ENCODE results near the gene PRKAR2A.
"Not testable (repeated sequence)": the region's sequence is repeated elsewhere in the genome, so short reads cannot be mapped to it uniquely, and the experiment has no call there.

PRKAR2A gene

GRCh38 chr3:48835650-48836366, 11.9 kb downstream of the PRKAR2A start:
- DNase-seq: no peak

GRCh38 chr3:48832684-48833083, 15.0 kb downstream of the PRKAR2A start:
- no peak for DNase-seq

- peak; percentile 5 to 51 for DNase-seq
These were observed 17.0 kb downstream of the PRKAR2A start for GRCh38 chr3:48830715-48831114.

- DNase-seq: not testable (repeated sequence)
These were observed 18.1 kb downstream of the PRKAR2A start for GRCh38 chr3:48829525-48829924.

- DNase-seq: not testable (repeated sequence)
These were observed 19.8 kb downstream of the PRKAR2A start for GRCh38 chr3:48827874-48828273.

- DNase-seq: no peak
These were observed 21.2 kb downstream of the PRKAR2A start for GRCh38 chr3:48826451-48826850.

- DNase-seq: no peak
These were observed 26.9 kb downstream of the PRKAR2A start for GRCh38 chr3:48820612-48821324.

GRCh38 chr3:48819234-48820221, 28.1 kb downstream of the PRKAR2A start:
- DNase-seq: no peak

- no peak for DNase-seq
These were observed 36.1 kb downstream of the PRKAR2A start for GRCh38 chr3:48811524-48811923.

GRCh38 chr3:48804930-48805329, 42.7 kb downstream of the PRKAR2A start:
- DNase-seq: no peak

GRCh38 chr3:48800831-48801230, 46.8 kb downstream of the PRKAR2A start:
- DNase-seq: not testable (repeated sequence)

GRCh38 chr3:48798998-48799397, 48.7 kb downstream of the PRKAR2A start:
- DNase-seq: no peak

GRCh38 chr3:48797626-48798025, 50.0 kb downstream of the PRKAR2A start:
- DNase-seq: no peak

GRCh38 chr3:48795997-48796732, 51.5 kb downstream of the PRKAR2A start:
- no peak for DNase-seq

- not testable (repeated sequence) for DNase-seq
These were observed 54.2 kb downstream of the PRKAR2A start for GRCh38 chr3:48793484-48793883.

- no peak for DNase-seq
These were observed 58.0 kb downstream of the PRKAR2A start for GRCh38 chr3:48789665-48790064.

- DNase-seq: no peak
These were observed 59.0 kb downstream of the PRKAR2A start for GRCh38 chr3:48788544-48789162.

- DNase-seq: no peak
These were observed 63.1 kb downstream of the PRKAR2A start for GRCh38 chr3:48784426-48785120.

- DNase-seq: no peak
These were observed 64.4 kb downstream of the PRKAR2A start for GRCh38 chr3:48783304-48783703.

GRCh38 chr3:48782046-48782445, 65.6 kb downstream of the PRKAR2A start:
- no peak for DNase-seq

- not testable (repeated sequence) for DNase-seq
These were observed 69.1 kb downstream of the PRKAR2A start for GRCh38 chr3:48778565-48778964.

Data from NCI-H524 (cell line).